ENCODE measurements around the gene ARPC1A.

GRCh38 chr7:99365318-99366141, 39.8 kb downstream of the ARPC1A start:
- TF ChIP-seq CTCF (IDR thresholded peaks at IDR 0.05; ENCODE audit: insufficient read depth, low read depth, low read length) (peak; percentile 7), EZH2 (IDR thresholded peaks at IDR 0.05; ENCODE audit: insufficient read depth, low read length) (no peak)
